Liver (tissue), 3 donors: ENCODE measurements around the gene OR6B1.

ENCODE experiments used
- FOXA1 ChIP-seq: IDR thresholded peaks from 2 replicates; pipeline ENCODE4 v1.6.1; 2016; ENCODE audit warnings: antibody characterized with exemption
- JUND ChIP-seq, 2 donors: IDR thresholded peaks; 2 replicates each; pipeline ENCODE4 v1.6.1; 2016; ENCODE audit warnings: antibody characterized with exemption in 2 of 2
- RXRA ChIP-seq, 2 donors: IDR thresholded peaks; 2 replicates each; pipeline ENCODE4 v1.6.1; 2017 to 2018; ENCODE audit warnings: antibody characterized with exemption in 2 of 2, mild to moderate bottlenecking in 1 of 2
- SP1 ChIP-seq: IDR thresholded peaks from 2 replicates; pipeline ENCODE4 v1.6.1; 2018; ENCODE audit warnings: antibody characterized with exemption, mild to moderate bottlenecking
- TAF1 ChIP-seq: conservative IDR thresholded peaks from 2 replicates; pipeline ENCODE4 v1.6.1; 2016; ENCODE audit warnings: antibody characterized with exemption, mild to moderate bottlenecking
- TF ChIP-seq, protein P1 (sequence below): fragments of 150-350 bp; IDR thresholded peaks from 2 replicates; pipeline ENCODE4 v1.5.1; 2017; ENCODE audit warnings: improper control_type of control experiment, low read depth, low read length; ENCODE audit not compliant: missing input control
- TF ChIP-seq, protein P2 (sequence below): IDR thresholded peaks from 2 replicates; pipeline ENCODE4 v1.6.1; 2016; ENCODE audit warnings: antibody characterized with exemption, mild to moderate bottlenecking
- TF ChIP-seq, protein P3 (sequence below): IDR thresholded peaks from 2 replicates; pipeline ENCODE4 v1.6.1; 2016; ENCODE audit warnings: antibody characterized with exemption
- TF ChIP-seq, protein P4 (sequence below): IDR thresholded peaks from 2 replicates; pipeline ENCODE4 v1.6.1; 2016; ENCODE audit warnings: antibody characterized with exemption
- TF ChIP-seq, protein P5 (sequence below): IDR thresholded peaks from 2 replicates; pipeline ENCODE4 v1.6.1; 2016; ENCODE audit warnings: antibody characterized with exemption
- donor health status: healthy.
- donor health status: healthy.

DNA sequence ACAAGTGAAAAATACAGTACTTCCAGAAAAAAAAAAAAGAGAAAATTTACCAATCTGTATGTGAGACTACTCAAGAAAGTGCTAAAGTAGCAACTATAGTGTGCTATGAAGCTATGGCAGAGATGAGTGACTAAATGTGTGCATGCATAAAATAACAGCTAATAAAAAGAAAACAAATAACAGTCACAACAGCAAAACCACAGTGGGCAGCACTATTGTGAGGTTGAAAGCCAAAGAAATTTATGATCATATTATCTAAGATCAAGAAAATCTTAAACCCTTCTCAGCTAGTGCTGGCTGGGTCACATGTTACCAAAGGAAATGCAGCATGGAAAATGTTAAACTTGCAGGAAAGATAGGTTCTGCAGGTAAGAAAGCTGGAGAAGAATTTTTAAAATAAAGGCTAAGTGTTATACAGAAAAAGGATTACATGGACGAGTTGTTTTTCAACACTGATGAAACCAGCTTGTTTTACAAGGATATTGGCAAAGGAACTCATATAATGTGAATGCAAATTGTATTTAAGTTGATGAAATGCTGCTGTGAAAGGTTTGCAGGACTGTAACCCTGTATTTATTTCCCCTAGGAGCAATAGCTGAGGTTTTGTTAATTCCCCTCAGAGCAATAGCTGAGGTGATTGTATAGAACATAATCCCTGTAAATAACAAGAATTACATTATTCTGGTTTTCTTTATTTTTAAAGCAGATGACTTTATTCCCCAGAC is 33.0 kb downstream of the OR6B1 start:
- TF ChIP-seq, protein P1, sequence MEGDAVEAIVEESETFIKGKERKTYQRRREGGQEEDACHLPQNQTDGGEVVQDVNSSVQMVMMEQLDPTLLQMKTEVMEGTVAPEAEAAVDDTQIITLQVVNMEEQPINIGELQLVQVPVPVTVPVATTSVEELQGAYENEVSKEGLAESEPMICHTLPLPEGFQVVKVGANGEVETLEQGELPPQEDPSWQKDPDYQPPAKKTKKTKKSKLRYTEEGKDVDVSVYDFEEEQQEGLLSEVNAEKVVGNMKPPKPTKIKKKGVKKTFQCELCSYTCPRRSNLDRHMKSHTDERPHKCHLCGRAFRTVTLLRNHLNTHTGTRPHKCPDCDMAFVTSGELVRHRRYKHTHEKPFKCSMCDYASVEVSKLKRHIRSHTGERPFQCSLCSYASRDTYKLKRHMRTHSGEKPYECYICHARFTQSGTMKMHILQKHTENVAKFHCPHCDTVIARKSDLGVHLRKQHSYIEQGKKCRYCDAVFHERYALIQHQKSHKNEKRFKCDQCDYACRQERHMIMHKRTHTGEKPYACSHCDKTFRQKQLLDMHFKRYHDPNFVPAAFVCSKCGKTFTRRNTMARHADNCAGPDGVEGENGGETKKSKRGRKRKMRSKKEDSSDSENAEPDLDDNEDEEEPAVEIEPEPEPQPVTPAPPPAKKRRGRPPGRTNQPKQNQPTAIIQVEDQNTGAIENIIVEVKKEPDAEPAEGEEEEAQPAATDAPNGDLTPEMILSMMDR: no peak
- TF ChIP-seq JUND (IDR thresholded peaks at IDR 0.05): no peak
- TF ChIP-seq TAF1: no peak
- TF ChIP-seq, protein P2, sequence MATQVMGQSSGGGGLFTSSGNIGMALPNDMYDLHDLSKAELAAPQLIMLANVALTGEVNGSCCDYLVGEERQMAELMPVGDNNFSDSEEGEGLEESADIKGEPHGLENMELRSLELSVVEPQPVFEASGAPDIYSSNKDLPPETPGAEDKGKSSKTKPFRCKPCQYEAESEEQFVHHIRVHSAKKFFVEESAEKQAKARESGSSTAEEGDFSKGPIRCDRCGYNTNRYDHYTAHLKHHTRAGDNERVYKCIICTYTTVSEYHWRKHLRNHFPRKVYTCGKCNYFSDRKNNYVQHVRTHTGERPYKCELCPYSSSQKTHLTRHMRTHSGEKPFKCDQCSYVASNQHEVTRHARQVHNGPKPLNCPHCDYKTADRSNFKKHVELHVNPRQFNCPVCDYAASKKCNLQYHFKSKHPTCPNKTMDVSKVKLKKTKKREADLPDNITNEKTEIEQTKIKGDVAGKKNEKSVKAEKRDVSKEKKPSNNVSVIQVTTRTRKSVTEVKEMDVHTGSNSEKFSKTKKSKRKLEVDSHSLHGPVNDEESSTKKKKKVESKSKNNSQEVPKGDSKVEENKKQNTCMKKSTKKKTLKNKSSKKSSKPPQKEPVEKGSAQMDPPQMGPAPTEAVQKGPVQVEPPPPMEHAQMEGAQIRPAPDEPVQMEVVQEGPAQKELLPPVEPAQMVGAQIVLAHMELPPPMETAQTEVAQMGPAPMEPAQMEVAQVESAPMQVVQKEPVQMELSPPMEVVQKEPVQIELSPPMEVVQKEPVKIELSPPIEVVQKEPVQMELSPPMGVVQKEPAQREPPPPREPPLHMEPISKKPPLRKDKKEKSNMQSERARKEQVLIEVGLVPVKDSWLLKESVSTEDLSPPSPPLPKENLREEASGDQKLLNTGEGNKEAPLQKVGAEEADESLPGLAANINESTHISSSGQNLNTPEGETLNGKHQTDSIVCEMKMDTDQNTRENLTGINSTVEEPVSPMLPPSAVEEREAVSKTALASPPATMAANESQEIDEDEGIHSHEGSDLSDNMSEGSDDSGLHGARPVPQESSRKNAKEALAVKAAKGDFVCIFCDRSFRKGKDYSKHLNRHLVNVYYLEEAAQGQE: no peak
- TF ChIP-seq, protein P3, sequence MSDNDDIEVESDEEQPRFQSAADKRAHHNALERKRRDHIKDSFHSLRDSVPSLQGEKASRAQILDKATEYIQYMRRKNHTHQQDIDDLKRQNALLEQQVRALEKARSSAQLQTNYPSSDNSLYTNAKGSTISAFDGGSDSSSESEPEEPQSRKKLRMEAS: no peak
- no peak for TF ChIP-seq RXRA (IDR thresholded peaks at IDR 0.05)
- no peak for TF ChIP-seq SP1
- TF ChIP-seq, protein P4, sequence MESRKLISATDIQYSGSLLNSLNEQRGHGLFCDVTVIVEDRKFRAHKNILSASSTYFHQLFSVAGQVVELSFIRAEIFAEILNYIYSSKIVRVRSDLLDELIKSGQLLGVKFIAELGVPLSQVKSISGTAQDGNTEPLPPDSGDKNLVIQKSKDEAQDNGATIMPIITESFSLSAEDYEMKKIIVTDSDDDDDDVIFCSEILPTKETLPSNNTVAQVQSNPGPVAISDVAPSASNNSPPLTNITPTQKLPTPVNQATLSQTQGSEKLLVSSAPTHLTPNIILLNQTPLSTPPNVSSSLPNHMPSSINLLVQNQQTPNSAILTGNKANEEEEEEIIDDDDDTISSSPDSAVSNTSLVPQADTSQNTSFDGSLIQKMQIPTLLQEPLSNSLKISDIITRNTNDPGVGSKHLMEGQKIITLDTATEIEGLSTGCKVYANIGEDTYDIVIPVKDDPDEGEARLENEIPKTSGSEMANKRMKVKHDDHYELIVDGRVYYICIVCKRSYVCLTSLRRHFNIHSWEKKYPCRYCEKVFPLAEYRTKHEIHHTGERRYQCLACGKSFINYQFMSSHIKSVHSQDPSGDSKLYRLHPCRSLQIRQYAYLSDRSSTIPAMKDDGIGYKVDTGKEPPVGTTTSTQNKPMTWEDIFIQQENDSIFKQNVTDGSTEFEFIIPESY: no peak
- TF ChIP-seq, protein P5, sequence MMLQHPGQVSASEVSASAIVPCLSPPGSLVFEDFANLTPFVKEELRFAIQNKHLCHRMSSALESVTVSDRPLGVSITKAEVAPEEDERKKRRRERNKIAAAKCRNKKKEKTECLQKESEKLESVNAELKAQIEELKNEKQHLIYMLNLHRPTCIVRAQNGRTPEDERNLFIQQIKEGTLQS: no peak
- no peak for TF ChIP-seq FOXA1
